ENCODE results near the gene SLC12A6.

Gene SLC12A6

GRCh38 chr15:34362047-34362773, 24.6 kb upstream of the SLC12A6 start:
- ChIA-PET CTCF (interaction anchor here (0.5 to 2.5 kb wide), 2 partner anchors 19 to 42 kb away, joined by 3 to 13 read pairs; partner anchors contain the start of genes NOP10 and NUTM1), POLR2A (no interaction called here)
- TF ChIP-seq EGR2 (tag by site-specific recombination; IDR thresholded peaks at IDR 0.05; ENCODE audit: low read depth) (0 out of 2 replicates have a peak, but pooled peaks have one; percentile 6), REST (tag by site-specific recombination; IDR thresholded peaks at IDR 0.05) (no peak)
- no peaks in the 10 kb centered on the region for H3K9me3 ChIP-seq (ENCODE audit: control insufficient read depth, insufficient read depth, low read depth, low read length)
- H3K4me3 ChIP-seq (ENCODE audit: low read depth, low read length), result no peak overlapping the region
- no peak overlapping the region for H3K27ac ChIP-seq (ENCODE audit: extremely low read depth, low read depth, low read length)
- no peaks in the 10 kb centered on the region; the same call in 1 of the 2 replicates for H3K4me1 ChIP-seq (ENCODE audit: control insufficient read depth, insufficient read depth, low read length)
- H3K36me3 ChIP-seq (ENCODE audit: control insufficient read depth in 2 of 2, insufficient read depth in 1 of 2, low read length in 2 of 2), result peaks cover 0 to 46% of the 10 kb centered on the region in 2 experiments; a peak in 1 of 3 replicates

- TF ChIP-seq ZNF529 (tag by site-specific recombination; IDR thresholded peaks at IDR 0.05; ENCODE audit: insufficient replicate concordance), result no peak
- TF ChIP-seq ZFP37 (tag by site-specific recombination; IDR thresholded peaks at IDR 0.05), result no peak
- TF ChIP-seq ZBTB7A (tag by site-specific recombination; IDR thresholded peaks at IDR 0.05; ENCODE audit: low read depth), result no peak
- no peak for TF ChIP-seq ZBTB8A (tag by site-specific recombination; IDR thresholded peaks at IDR 0.05)
- no peak for TF ChIP-seq ZNF311 (tag by site-specific recombination; IDR thresholded peaks at IDR 0.05; ENCODE audit: borderline replicate concordance)
- TF ChIP-seq ZNF19 (tag by site-specific recombination; IDR thresholded peaks at IDR 0.05; ENCODE audit: low read depth), result no peak
- no peak for TF ChIP-seq ZNF843 (tag by site-specific recombination; IDR thresholded peaks at IDR 0.05)
- TF ChIP-seq ZNF558 (tag by site-specific recombination; IDR thresholded peaks at IDR 0.05), result no peak
- TF ChIP-seq TCF7L2 (IDR thresholded peaks at IDR 0.05; ENCODE audit: borderline replicate concordance, low read depth, low read length), result no peak
- TF ChIP-seq ZEB2 (tag by site-specific recombination; IDR thresholded peaks at IDR 0.05), result no peak
- TF ChIP-seq ZNF514 (tag by site-specific recombination; IDR thresholded peaks at IDR 0.05), result no peak
- TF ChIP-seq ZSCAN30 (tag by site-specific recombination; IDR thresholded peaks at IDR 0.05), result no peak
- TF ChIP-seq ZNF530 (tag by site-specific recombination; IDR thresholded peaks at IDR 0.05; ENCODE audit: low read depth), result no peak
- no peak for TF ChIP-seq ZNF600 (tag by site-specific recombination; IDR thresholded peaks at IDR 0.05)
- TF ChIP-seq ELK4 (IDR thresholded peaks at IDR 0.05; ENCODE audit: borderline replicate concordance, low read depth, low read length), result no peak
- TF ChIP-seq ZNF501 (tag by site-specific recombination; IDR thresholded peaks at IDR 0.05), result no peak
- TF ChIP-seq ZSCAN23 (tag by site-specific recombination; IDR thresholded peaks at IDR 0.05), result no peak
- no peak for TF ChIP-seq ZNF16 (tag by site-specific recombination; IDR thresholded peaks at IDR 0.05; ENCODE audit: low read depth)
- TF ChIP-seq ZBTB26 (tag by site-specific recombination; optimal IDR thresholded peaks at IDR 0.05), result no peak
- ChIA-PET POLR2A (no interaction called here), CTCF (interaction anchor here (2.5 kb wide), 1 partner anchor 18 kb away, joined by 13 read pairs; the partner anchor contains the start of genes NOP10 and NUTM1)
- H3K36me3 ChIP-seq (ENCODE audit: control insufficient read depth in 2 of 2, insufficient read depth in 1 of 2, low read length in 2 of 2), result peaks cover 0 to 46% of the 10 kb centered on the region in 2 experiments; a peak in 1 of 3 replicates
- no peak overlapping the region for H3K27ac ChIP-seq (ENCODE audit: extremely low read depth, low read depth, low read length)
- H3K4me1 ChIP-seq (ENCODE audit: control insufficient read depth, insufficient read depth, low read length), result no peaks in the 10 kb centered on the region; the same call in 1 of the 2 replicates
- no peak overlapping the region for H3K4me3 ChIP-seq (ENCODE audit: low read depth, low read length)
- no peaks in the 10 kb centered on the region for H3K9me3 ChIP-seq (ENCODE audit: control insufficient read depth, insufficient read depth, low read depth, low read length)
Observed at GRCh38 chr15:34361278-34361677, 23.7 kb upstream of the SLC12A6 start.
